Effector memory CD4-positive, alpha-beta T cell (primary cell): Measurements from ENCODE around the gene OSCP1.
A peak's percentile ranks its signal among the peaks of the same experiment; 100 is the strongest.

Source experiments
- DNase-seq, 3 donors: peaks; one replicate each; pipeline ENCODE4 v3.0.0-alpha.2; 2020
- H3K27ac ChIP-seq: 2 replicates; pipeline ENCODE4 v1.7.0; 2013; ENCODE audit warnings: mild to moderate bottlenecking, low read length, moderate library complexity; ENCODE audit not compliant: insufficient read depth, poor library complexity, severe bottlenecking
- H3K27me3 ChIP-seq: replicated peaks from 2 replicates; pipeline ENCODE4 v1.7.0; 2013; ENCODE audit warnings: mild to moderate bottlenecking, low read length; ENCODE audit not compliant: insufficient read depth, control insufficient read depth, poor library complexity, severe bottlenecking
- H3K36me3 ChIP-seq: 2 replicates; pipeline ENCODE4 v1.7.0; 2013; ENCODE audit warnings: mild to moderate bottlenecking, low read length, moderate library complexity; ENCODE audit not compliant: control insufficient read depth, insufficient read depth
- H3K4me1 ChIP-seq: 2 replicates; pipeline ENCODE4 v1.7.0; 2013; ENCODE audit warnings: low read length, mild to moderate bottlenecking; ENCODE audit not compliant: control insufficient read depth, insufficient read depth, poor library complexity, severe bottlenecking
- H3K4me3 ChIP-seq: 2 replicates; pipeline ENCODE4 v1.7.0; 2013; ENCODE audit warnings: low read length, low read depth, mild to moderate bottlenecking; ENCODE audit not compliant: insufficient read depth, poor library complexity, severe bottlenecking
- H3K9me3 ChIP-seq: 2 replicates; pipeline ENCODE4 v1.7.0; 2013; ENCODE audit warnings: mild to moderate bottlenecking, low read length, moderate library complexity; ENCODE audit not compliant: control insufficient read depth

Gene OSCP1

GRCh38 chr1:36450919-36451305, 661 bp upstream of the OSCP1 start:
- Histone ChIP-seq H3K36me3 (peaks cover 18% of the 10 kb centered on the region), H3K4me1 (peaks cover 5% of the 10 kb centered on the region), H3K27ac (peak overlapping the region; percentile 86), H3K4me3 (peak overlapping the region; percentile 77), H3K27me3 (no peaks in the 10 kb centered on the region), H3K9me3 (no peaks in the 10 kb centered on the region)
- DNase-seq, result no peak

GRCh38 chr1:36448530-36449056, 1.7 kb downstream of the OSCP1 start:
- Histone ChIP-seq H3K36me3 (no peaks in the 10 kb centered on the region), H3K4me3 (no peak overlapping the region), H3K27ac (no peak overlapping the region), H3K27me3 (no peaks in the 10 kb centered on the region), H3K9me3 (no peaks in the 10 kb centered on the region), H3K4me1 (peaks cover 5% of the 10 kb centered on the region)
- DNase-seq, result no peak

GRCh38 chr1:36447450-36447849, 2.8 kb downstream of the OSCP1 start:
- H3K27me3 ChIP-seq, result no peaks in the 10 kb centered on the region
- no peak overlapping the region for H3K27ac ChIP-seq
- H3K9me3 ChIP-seq, result no peaks in the 10 kb centered on the region
- H3K4me1 ChIP-seq, result peaks cover 5% of the 10 kb centered on the region
- no peaks in the 10 kb centered on the region for H3K36me3 ChIP-seq
- H3K4me3 ChIP-seq, result no peak overlapping the region
- no peak for DNase-seq

GRCh38 chr1:36446746-36447145, 3.5 kb downstream of the OSCP1 start:
- no peak for DNase-seq
- Histone ChIP-seq H3K36me3 (no peaks in the 10 kb centered on the region), H3K4me1 (peaks cover 5% of the 10 kb centered on the region), H3K4me3 (no peak overlapping the region), H3K27me3 (no peaks in the 10 kb centered on the region), H3K9me3 (no peaks in the 10 kb centered on the region), H3K27ac (no peak overlapping the region)

- peaks cover 5% of the 10 kb centered on the region for H3K4me1 ChIP-seq
- H3K9me3 ChIP-seq, result no peaks in the 10 kb centered on the region
- no peaks in the 10 kb centered on the region for H3K27me3 ChIP-seq
- no peak overlapping the region for H3K27ac ChIP-seq
- no peak for DNase-seq
- no peak overlapping the region for H3K4me3 ChIP-seq
- no peaks in the 10 kb centered on the region for H3K36me3 ChIP-seq
Measured at GRCh38 chr1:36446271-36446670, 4.0 kb downstream of the OSCP1 start.

GRCh38 chr1:36443297-36443696, 7.0 kb downstream of the OSCP1 start:
- H3K27ac ChIP-seq, result no peak overlapping the region
- DNase-seq, result no peak
- H3K27me3 ChIP-seq, result no peaks in the 10 kb centered on the region
- H3K4me1 ChIP-seq, result no peaks in the 10 kb centered on the region
- H3K9me3 ChIP-seq, result no peaks in the 10 kb centered on the region
- no peaks in the 10 kb centered on the region for H3K36me3 ChIP-seq
- H3K4me3 ChIP-seq, result no peak overlapping the region

- DNase-seq, result no peak
- H3K4me1 ChIP-seq, result no peaks in the 10 kb centered on the region
- no peaks in the 10 kb centered on the region for H3K9me3 ChIP-seq
- no peaks in the 10 kb centered on the region for H3K27me3 ChIP-seq
- no peaks in the 10 kb centered on the region for H3K36me3 ChIP-seq
- no peak overlapping the region for H3K27ac ChIP-seq
- H3K4me3 ChIP-seq, result no peak overlapping the region
Measured at GRCh38 chr1:36442337-36442736, 7.9 kb downstream of the OSCP1 start.

GRCh38 chr1:36440646-36441045, 9.6 kb downstream of the OSCP1 start:
- no peaks in the 10 kb centered on the region for H3K4me1 ChIP-seq
- H3K27me3 ChIP-seq, result no peaks in the 10 kb centered on the region
- H3K4me3 ChIP-seq, result no peak overlapping the region
- H3K27ac ChIP-seq, result no peak overlapping the region
- DNase-seq, result no peak
- H3K9me3 ChIP-seq, result no peaks in the 10 kb centered on the region
- H3K36me3 ChIP-seq, result no peaks in the 10 kb centered on the region

GRCh38 chr1:36440044-36440443, 10.2 kb downstream of the OSCP1 start:
- H3K4me3 ChIP-seq, result no peak overlapping the region
- no peak overlapping the region for H3K27ac ChIP-seq
- H3K9me3 ChIP-seq, result no peaks in the 10 kb centered on the region
- H3K36me3 ChIP-seq, result no peaks in the 10 kb centered on the region
- H3K4me1 ChIP-seq, result no peaks in the 10 kb centered on the region
- DNase-seq, result no peak
- H3K27me3 ChIP-seq, result no peaks in the 10 kb centered on the region

- Histone ChIP-seq H3K36me3 (no peaks in the 10 kb centered on the region), H3K4me3 (no peak overlapping the region), H3K27ac (no peak overlapping the region), H3K9me3 (no peaks in the 10 kb centered on the region), H3K27me3 (no peaks in the 10 kb centered on the region), H3K4me1 (no peaks in the 10 kb centered on the region)
- DNase-seq, result no peak
Measured at GRCh38 chr1:36438715-36439114, 11.5 kb downstream of the OSCP1 start.

GRCh38 chr1:36436821-36437220, 13.4 kb downstream of the OSCP1 start:
- Histone ChIP-seq H3K36me3 (no peaks in the 10 kb centered on the region), H3K27ac (no peak overlapping the region), H3K4me1 (no peaks in the 10 kb centered on the region), H3K4me3 (no peak overlapping the region), H3K27me3 (no peaks in the 10 kb centered on the region), H3K9me3 (no peaks in the 10 kb centered on the region)
- no peak for DNase-seq
